ENCODE measurements around the gene HTR3D. TPM values are rescaled to one million over a fixed set of nuclear protein-coding genes. Genes with fewer than 3 reads are reported as not detected.

Gene HTR3D
- total and polyA plus RNA-seq, 2 donors (not counting 1 experiment from before 2014, with no cell fraction given) = not detected

- POLR2A ChIA-PET = no interaction called here
- Histone ChIP-seq H3K4me2 (replicated peaks; ENCODE audit: low read depth, low read length, poor library complexity, severe bottlenecking) (no peak overlapping the region), H3K79me2 (ENCODE audit: control insufficient read depth, insufficient read depth, low read length) (no peaks in the 10 kb centered on the region), H3K27me3 (replicated peaks in 1 of 4; ENCODE audit: control extremely low read depth in 1 of 4, control insufficient read depth in 3 of 4, insufficient read depth in 4 of 4, low read length in 3 of 4) (no peaks in the 10 kb centered on the region), H3K4me1 (ENCODE audit: control insufficient read depth in 2 of 2, insufficient read depth in 2 of 2, low read length in 2 of 2) (no peaks in the 10 kb centered on the region), H3K9me3 (ENCODE audit: control extremely low read depth in 1 of 3, control insufficient read depth in 2 of 3, insufficient read depth in 1 of 3, low read length in 2 of 3) (peaks cover 0 to 10% (median 0%) of the 10 kb centered on the region in 3 donors), H3K4me3 (ENCODE audit: control extremely low read depth in 1 of 5, extremely low read depth in 1 of 5, insufficient read depth in 1 of 5, low read depth in 2 of 5, low read length in 4 of 5) (no peak overlapping the region), H3K9ac (ENCODE audit: low read length) (no peak overlapping the region), H3K27ac (ENCODE audit: low read length in 2 of 2) (no peak overlapping the region), H2AFZ (ENCODE audit: insufficient read depth, low read depth, low read length, poor library complexity, severe bottlenecking) (no peak overlapping the region), H3K36me3 (replicated peaks in 1 of 2; ENCODE audit: control extremely low read depth in 1 of 2, control insufficient read depth in 1 of 2, extremely low read depth in 1 of 2, insufficient read depth in 2 of 2, low read length in 1 of 2) (no peaks in the 10 kb centered on the region), H4K20me1 (ENCODE audit: control insufficient read depth, insufficient read depth, low read length, poor library complexity, severe bottlenecking) (no peaks in the 10 kb centered on the region)
- Mint-ChIP-seq H3K27ac (no peak overlapping the region), H3K27me3 (peaks cover 18% of the 10 kb centered on the region), H3K4me3 (no peak overlapping the region), H3K9me3 (ENCODE audit: insufficient read depth) (peaks cover 4% of the 10 kb centered on the region), H3K4me1 (no peaks in the 10 kb centered on the region)
- no peak for DNase-seq
- 100% methylated on average over 4 of the region's 4 CpGs for WGBS (ENCODE audit: insufficient coverage)
- no peak for TF ChIP-seq CTCF (IDR thresholded peaks at IDR 0.05)
- TF ChIP-seq EZH2 (IDR thresholded peaks at IDR 0.05; ENCODE audit: borderline replicate concordance, insufficient read depth, low read depth, low read length, poor library complexity, severe bottlenecking) = no peak
- CTCF ChIA-PET = no interaction called here
- no peak for ATAC-seq (ENCODE audit: low read depth)
- intact Hi-C loops (cut with micrococcal nuclease) = no loop called here
These were observed 42.1 kb downstream of the HTR3D start for GRCh38 chr3:184073621-184074020.

GRCh38 chr3:184075901-184076300 is 44.4 kb downstream of the HTR3D start:
- Histone ChIP-seq H3K27ac (ENCODE audit: low read length in 2 of 2) (no peak overlapping the region), H3K9ac (ENCODE audit: low read length) (no peak overlapping the region), H4K20me1 (ENCODE audit: control insufficient read depth, insufficient read depth, low read length, poor library complexity, severe bottlenecking) (no peaks in the 10 kb centered on the region), H3K4me1 (ENCODE audit: control insufficient read depth in 2 of 2, insufficient read depth in 2 of 2, low read length in 2 of 2) (no peaks in the 10 kb centered on the region), H3K9me3 (ENCODE audit: control extremely low read depth in 1 of 3, control insufficient read depth in 2 of 3, insufficient read depth in 1 of 3, low read length in 2 of 3) (peaks cover 0 to 1% (median 0%) of the 10 kb centered on the region in 3 donors), H2AFZ (ENCODE audit: insufficient read depth, low read depth, low read length, poor library complexity, severe bottlenecking) (no peak overlapping the region), H3K79me2 (ENCODE audit: control insufficient read depth, insufficient read depth, low read length) (no peaks in the 10 kb centered on the region), H3K36me3 (replicated peaks in 1 of 2; ENCODE audit: control extremely low read depth in 1 of 2, control insufficient read depth in 1 of 2, extremely low read depth in 1 of 2, insufficient read depth in 2 of 2, low read length in 1 of 2) (no peaks in the 10 kb centered on the region), H3K4me2 (replicated peaks; ENCODE audit: low read depth, low read length, poor library complexity, severe bottlenecking) (no peak overlapping the region), H3K4me3 (ENCODE audit: control extremely low read depth in 1 of 5, extremely low read depth in 1 of 5, insufficient read depth in 1 of 5, low read depth in 2 of 5, low read length in 4 of 5) (no peak overlapping the region), H3K27me3 (replicated peaks in 1 of 4; ENCODE audit: control extremely low read depth in 1 of 4, control insufficient read depth in 3 of 4, insufficient read depth in 4 of 4, low read length in 3 of 4) (no peaks in the 10 kb centered on the region)
- WGBS (ENCODE audit: insufficient coverage) = 84% methylated on average over 5 of the region's 6 CpGs
- POLR2A ChIA-PET = no interaction called here
- CTCF ChIA-PET = no interaction called here
- no peak for TF ChIP-seq EZH2 (IDR thresholded peaks at IDR 0.05; ENCODE audit: borderline replicate concordance, insufficient read depth, low read depth, low read length, poor library complexity, severe bottlenecking)
- TF ChIP-seq CTCF (IDR thresholded peaks at IDR 0.05) = no peak
- no peaks in the 10 kb centered on the region for H3K4me1 Mint-ChIP-seq
- H3K27me3 Mint-ChIP-seq = peaks cover 14% of the 10 kb centered on the region
- no peak overlapping the region for H3K4me3 Mint-ChIP-seq
- ATAC-seq (ENCODE audit: low read depth) = no peak
- peaks cover 2% of the 10 kb centered on the region for H3K9me3 Mint-ChIP-seq (ENCODE audit: insufficient read depth)
- no peak for DNase-seq
- intact Hi-C loops (cut with micrococcal nuclease) = no loop called here
- H3K27ac Mint-ChIP-seq = no peak overlapping the region

All from B cell (primary cell).